ENCODE results near the gene RCC2.

The RCC2 gene

GRCh38 chr1:17370618-17371017, 68.9 kb downstream of the RCC2 start:
- peak; percentile 14 for DNase-seq

DNA sequence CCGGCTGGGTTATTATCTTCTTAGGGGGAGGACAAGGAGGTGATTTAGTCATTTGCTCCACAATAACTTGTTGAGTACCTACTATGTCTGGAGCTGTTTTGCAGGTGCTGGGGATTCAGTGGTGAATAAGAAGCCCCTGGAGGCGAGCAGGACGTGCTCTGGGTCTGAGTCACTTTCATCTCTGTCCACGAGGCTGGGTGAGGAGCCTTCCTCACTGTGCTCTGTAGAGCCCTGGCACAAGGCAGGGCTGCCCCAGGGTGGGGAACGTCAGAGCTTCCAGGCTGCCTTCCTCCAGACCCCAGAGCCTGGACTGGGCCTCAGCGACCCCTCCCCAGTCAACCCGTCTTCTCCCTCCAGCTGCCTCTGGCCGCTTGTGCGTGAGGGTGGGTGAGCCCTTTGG, 70.0 kb downstream of the RCC2 start:
- DNase-seq: no peak

GRCh38 chr1:17365293-17365692, 74.2 kb downstream of the RCC2 start:
- no peak for DNase-seq

GRCh38 chr1:17363771-17364170, 75.7 kb downstream of the RCC2 start:
- no peak for DNase-seq

DNA sequence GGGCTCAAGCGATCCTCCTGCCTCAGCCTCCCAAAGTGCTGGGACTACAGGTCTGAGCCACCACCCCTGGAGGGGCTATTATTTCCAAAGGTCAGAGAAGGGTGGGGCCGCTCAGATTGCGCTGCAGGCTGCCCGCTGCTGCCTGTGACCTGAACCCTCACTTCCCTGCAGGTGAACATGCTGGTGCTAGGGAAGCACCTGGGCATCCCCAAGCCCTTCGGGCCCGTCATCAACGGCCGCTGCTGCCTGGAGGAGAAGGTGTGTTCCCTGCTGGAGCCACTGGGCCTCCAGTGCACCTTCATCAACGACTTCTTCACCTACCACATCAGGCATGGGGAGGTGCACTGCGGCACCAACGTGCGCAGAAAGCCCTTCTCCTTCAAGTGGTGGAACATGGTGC, 76.1 kb downstream of the RCC2 start:
- no peak for DNase-seq

- no peak for DNase-seq
Measured at GRCh38 chr1:17361687-17362086, 77.8 kb downstream of the RCC2 start.

DNA sequence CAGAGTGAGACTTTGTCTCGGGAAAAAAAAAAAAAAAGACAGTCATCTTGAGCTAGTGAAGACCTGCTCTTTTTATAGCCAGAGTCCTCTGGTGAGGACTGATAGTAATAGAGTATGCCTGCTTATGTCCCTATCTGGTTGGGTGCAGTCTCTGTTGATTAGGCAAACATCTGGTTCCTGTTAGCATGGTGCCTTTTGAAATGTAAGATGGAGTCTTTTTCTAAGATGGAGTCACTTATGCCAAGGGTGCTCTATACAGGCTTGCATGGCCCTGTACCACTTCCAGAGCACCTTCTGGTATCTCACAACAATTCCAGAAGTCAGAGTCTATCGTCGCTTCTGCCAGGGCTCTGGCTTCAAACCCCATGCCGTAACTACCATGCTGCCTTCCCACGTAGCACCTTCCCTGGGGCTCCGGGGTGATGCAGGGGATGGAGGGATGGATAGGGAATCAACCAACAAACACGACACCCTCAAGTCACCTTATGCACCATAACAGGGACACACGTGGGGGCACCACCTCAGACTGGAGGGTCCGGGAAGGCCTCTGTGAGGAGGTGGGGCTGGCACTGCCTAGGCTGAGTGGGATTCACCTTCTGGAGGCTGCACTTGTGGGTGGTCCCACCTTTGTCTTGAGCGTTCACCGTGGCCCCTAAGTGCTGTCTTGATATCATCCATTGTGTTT, 79.1 kb downstream of the RCC2 start:
- DNase-seq: no peak

GRCh38 chr1:17359808-17360207, 79.7 kb downstream of the RCC2 start:
- DNase-seq: no peak

GRCh38 chr1:17359031-17359430, 80.4 kb downstream of the RCC2 start:
- no peak for DNase-seq

DNA sequence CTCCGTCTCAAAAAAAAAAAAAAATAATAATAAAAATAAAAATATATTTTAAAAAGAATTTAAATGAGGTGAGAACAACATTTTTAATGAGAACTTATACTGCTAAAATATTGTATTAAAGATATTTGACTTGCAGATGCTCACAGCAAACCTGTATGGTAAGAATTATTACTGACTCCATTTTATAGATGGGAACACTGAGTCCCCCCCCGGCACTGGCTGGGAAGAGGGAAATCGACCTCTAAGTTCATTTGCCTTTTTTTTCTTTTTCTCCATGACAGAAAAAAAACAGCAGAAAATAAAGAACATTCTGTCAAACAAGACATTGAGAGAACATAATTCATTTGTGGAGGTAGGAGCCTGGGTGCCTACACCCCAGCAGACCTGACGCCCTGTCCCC, 80.9 kb downstream of the RCC2 start:
- DNase-seq: no peak

Data from NCI-H146 (cell line).